ENCODE results near the gene SLC12A7.
"Not testable (repeated sequence)": the region's sequence is repeated elsewhere in the genome, so short reads cannot be mapped to it uniquely, and the experiment has no call there.

SLC12A7 gene

GRCh38 chr5:1111727-1112289, at the start of gene SLC12A7:
TSS of gene SLC12A7 (minus strand) at chr5:1112063. CDS start at chr5:1111991, 72 bp downstream.
- Histone ChIP-seq H3K4me1 (ENCODE audit: control insufficient read depth in 2 of 2, insufficient read depth in 2 of 2, low read length in 2 of 2) (peaks cover 35 to 36% of the 10 kb centered on the region in 2 donors), H3K4me3 (ENCODE audit: low read length in 2 of 2) (peak within 1 kb of the TSS; percentile 81 to 87), H3K36me3 (ENCODE audit: control insufficient read depth in 2 of 2, insufficient read depth in 2 of 2, low read length in 2 of 2) (peaks cover 0 to 2% of the 10 kb centered on the region in 2 donors), H3K27ac (ENCODE audit: low read depth in 2 of 2, low read length in 2 of 2) (peak within 1 kb of the TSS; percentile 82 to 92), H3K27me3 (ENCODE audit: control insufficient read depth in 2 of 2, insufficient read depth in 2 of 2, low read length in 2 of 2) (no peaks in the 10 kb centered on the region), H3K9ac (ENCODE audit: low read depth in 1 of 2, low read length in 2 of 2) (peak within 1 kb of the TSS; percentile 91 to 95), H3K9me3 (ENCODE audit: control insufficient read depth in 2 of 2, low read length in 2 of 2) (no peaks in the 10 kb centered on the region)

GRCh38 chr5:1161108-1161832, 49.4 kb upstream of the SLC12A7 start:
- Histone ChIP-seq H3K4me3 (ENCODE audit: low read length in 2 of 2) (peak overlapping the region in 1 of 2 donors; percentile 3), H3K27ac (ENCODE audit: low read depth in 2 of 2, low read length in 2 of 2) (peak overlapping the region; percentile 16 to 20)

GRCh38 chr5:1159774-1160406, 48.0 kb upstream of the SLC12A7 start:
- Histone ChIP-seq H3K27me3 (ENCODE audit: control insufficient read depth in 2 of 2, insufficient read depth in 2 of 2, low read length in 2 of 2) (peaks cover 9 to 11% of the 10 kb centered on the region in 2 donors), H3K9me3 (ENCODE audit: control insufficient read depth in 2 of 2, low read length in 2 of 2) (peaks cover 0 to 7% of the 10 kb centered on the region in 2 donors), H3K4me1 (ENCODE audit: control insufficient read depth in 2 of 2, insufficient read depth in 2 of 2, low read length in 2 of 2) (peaks cover 2 to 11% of the 10 kb centered on the region in 2 donors), H3K9ac (ENCODE audit: low read depth in 1 of 2, low read length in 2 of 2) (no peak overlapping the region), H3K36me3 (ENCODE audit: control insufficient read depth in 2 of 2, insufficient read depth in 2 of 2, low read length in 2 of 2) (no peaks in the 10 kb centered on the region), H3K27ac (ENCODE audit: low read depth in 2 of 2, low read length in 2 of 2) (no peak overlapping the region), H3K4me3 (ENCODE audit: low read length in 2 of 2) (no peak overlapping the region)

More at GRCh38 chr5:1161108-1161832, 49.4 kb upstream of the SLC12A7 start:
- Histone ChIP-seq H3K9ac (ENCODE audit: low read depth in 1 of 2, low read length in 2 of 2) (peak overlapping the region; percentile 13 to 24), H3K27me3 (ENCODE audit: control insufficient read depth in 2 of 2, insufficient read depth in 2 of 2, low read length in 2 of 2) (peaks cover 9 to 11% of the 10 kb centered on the region in 2 donors), H3K4me1 (ENCODE audit: control insufficient read depth in 2 of 2, insufficient read depth in 2 of 2, low read length in 2 of 2) (peaks cover 2 to 11% of the 10 kb centered on the region in 2 donors), H3K9me3 (ENCODE audit: control insufficient read depth in 2 of 2, low read length in 2 of 2) (peaks cover 0 to 7% of the 10 kb centered on the region in 2 donors), H3K36me3 (ENCODE audit: control insufficient read depth in 2 of 2, insufficient read depth in 2 of 2, low read length in 2 of 2) (no peaks in the 10 kb centered on the region)

GRCh38 chr5:1159341-1159675, 47.4 kb upstream of the SLC12A7 start:
- Histone ChIP-seq H3K27ac (ENCODE audit: low read depth in 2 of 2, low read length in 2 of 2) (no peak overlapping the region), H3K27me3 (ENCODE audit: control insufficient read depth in 2 of 2, insufficient read depth in 2 of 2, low read length in 2 of 2) (peaks cover 14 to 16% of the 10 kb centered on the region in 2 donors)

GRCh38 chr5:1158647-1159340, 46.9 kb upstream of the SLC12A7 start:
- H3K27me3 ChIP-seq (ENCODE audit: control insufficient read depth in 2 of 2, insufficient read depth in 2 of 2, low read length in 2 of 2) = peaks cover 19 to 21% of the 10 kb centered on the region in 2 donors

More at GRCh38 chr5:1159341-1159675, 47.4 kb upstream of the SLC12A7 start:
- peaks cover 2 to 11% of the 10 kb centered on the region in 2 donors for H3K4me1 ChIP-seq (ENCODE audit: control insufficient read depth in 2 of 2, insufficient read depth in 2 of 2, low read length in 2 of 2)
- H3K9ac ChIP-seq (ENCODE audit: low read depth in 1 of 2, low read length in 2 of 2) = no peak overlapping the region
- H3K4me3 ChIP-seq (ENCODE audit: low read length in 2 of 2) = no peak overlapping the region
- H3K9me3 ChIP-seq (ENCODE audit: control insufficient read depth in 2 of 2, low read length in 2 of 2) = peaks cover 0 to 7% of the 10 kb centered on the region in 2 donors
- no peaks in the 10 kb centered on the region for H3K36me3 ChIP-seq (ENCODE audit: control insufficient read depth in 2 of 2, insufficient read depth in 2 of 2, low read length in 2 of 2)

GRCh38 chr5:1157461-1157986, 45.7 kb upstream of the SLC12A7 start:
- H3K4me1 ChIP-seq (ENCODE audit: control insufficient read depth in 2 of 2, insufficient read depth in 2 of 2, low read length in 2 of 2) = peaks cover 2 to 18% of the 10 kb centered on the region in 2 donors
- not testable (repeated sequence) for H3K27ac ChIP-seq (ENCODE audit: low read depth in 2 of 2, low read length in 2 of 2); H3K9me3 ChIP-seq (ENCODE audit: control insufficient read depth in 2 of 2, low read length in 2 of 2); H3K36me3 ChIP-seq (ENCODE audit: control insufficient read depth in 2 of 2, insufficient read depth in 2 of 2, low read length in 2 of 2); H3K4me3 ChIP-seq (ENCODE audit: low read length in 2 of 2); H3K9ac ChIP-seq (ENCODE audit: low read depth in 1 of 2, low read length in 2 of 2)
- H3K27me3 ChIP-seq (ENCODE audit: control insufficient read depth in 2 of 2, insufficient read depth in 2 of 2, low read length in 2 of 2) = peaks cover 24 to 31% of the 10 kb centered on the region in 2 donors

More at GRCh38 chr5:1158647-1159340, 46.9 kb upstream of the SLC12A7 start:
- H3K9ac ChIP-seq (ENCODE audit: low read depth in 1 of 2, low read length in 2 of 2) = no peak overlapping the region
- no peaks in the 10 kb centered on the region for H3K36me3 ChIP-seq (ENCODE audit: control insufficient read depth in 2 of 2, insufficient read depth in 2 of 2, low read length in 2 of 2)
- no peak overlapping the region for H3K27ac ChIP-seq (ENCODE audit: low read depth in 2 of 2, low read length in 2 of 2)
- no peak overlapping the region for H3K4me3 ChIP-seq (ENCODE audit: low read length in 2 of 2)
- peaks cover 0 to 7% of the 10 kb centered on the region in 2 donors for H3K9me3 ChIP-seq (ENCODE audit: control insufficient read depth in 2 of 2, low read length in 2 of 2)
- peaks cover 2 to 11% of the 10 kb centered on the region in 2 donors for H3K4me1 ChIP-seq (ENCODE audit: control insufficient read depth in 2 of 2, insufficient read depth in 2 of 2, low read length in 2 of 2)

GRCh38 chr5:1156754-1157460, 45.0 kb upstream of the SLC12A7 start:
- peaks cover 2 to 20% of the 10 kb centered on the region in 2 donors for H3K4me1 ChIP-seq (ENCODE audit: control insufficient read depth in 2 of 2, insufficient read depth in 2 of 2, low read length in 2 of 2)
- peaks cover 0 to 7% of the 10 kb centered on the region in 2 donors for H3K9me3 ChIP-seq (ENCODE audit: control insufficient read depth in 2 of 2, low read length in 2 of 2)
- H3K4me3 ChIP-seq (ENCODE audit: low read length in 2 of 2) = no peak overlapping the region
- H3K36me3 ChIP-seq (ENCODE audit: control insufficient read depth in 2 of 2, insufficient read depth in 2 of 2, low read length in 2 of 2) = no peaks in the 10 kb centered on the region
- H3K27ac ChIP-seq (ENCODE audit: low read depth in 2 of 2, low read length in 2 of 2) = no peak overlapping the region
- H3K9ac ChIP-seq (ENCODE audit: low read depth in 1 of 2, low read length in 2 of 2) = no peak overlapping the region
- peaks cover 25 to 37% of the 10 kb centered on the region in 2 donors for H3K27me3 ChIP-seq (ENCODE audit: control insufficient read depth in 2 of 2, insufficient read depth in 2 of 2, low read length in 2 of 2)

- Histone ChIP-seq H3K4me3 (ENCODE audit: low read length in 2 of 2) (no peak overlapping the region), H3K4me1 (ENCODE audit: control insufficient read depth in 2 of 2, insufficient read depth in 2 of 2, low read length in 2 of 2) (peaks cover 0 to 15% of the 10 kb centered on the region in 2 donors), H3K9me3 (ENCODE audit: control insufficient read depth in 2 of 2, low read length in 2 of 2) (peaks cover 0 to 7% of the 10 kb centered on the region in 2 donors), H3K27me3 (ENCODE audit: control insufficient read depth in 2 of 2, insufficient read depth in 2 of 2, low read length in 2 of 2) (peaks cover 25 to 40% of the 10 kb centered on the region in 2 donors), H3K9ac (ENCODE audit: low read depth in 1 of 2, low read length in 2 of 2) (no peak overlapping the region), H3K36me3 (ENCODE audit: control insufficient read depth in 2 of 2, insufficient read depth in 2 of 2, low read length in 2 of 2) (no peaks in the 10 kb centered on the region), H3K27ac (ENCODE audit: low read depth in 2 of 2, low read length in 2 of 2) (no peak overlapping the region)
Observed at GRCh38 chr5:1156033-1156753, 44.3 kb upstream of the SLC12A7 start.

Data from mucosa of rectum (tissue), 2 donors.